Mucosa of descending colon (tissue), 3 donors: Measurements from ENCODE around the gene FSIP2. TPM values are rescaled to one million over a fixed set of nuclear protein-coding genes. Genes with fewer than 3 reads are reported as not detected.
"Not testable (repeated sequence)": the region's sequence is repeated elsewhere in the genome, so short reads cannot be mapped to it uniquely, and the experiment has no call there.

Experiments
- ATAC-seq: fragments of 200-7000 bp; cut with Tn5 transposase; one replicate; pipeline ENCODE4 v1.9.1; 2020; ENCODE audit warnings: mild to moderate bottlenecking, moderate library complexity
- DNase-seq, 3 donors: peaks; one replicate each; pipeline ENCODE4 v3.0.0-alpha.2; 2020
- H3K36me3 ChIP-seq: fragments of 200-600 bp; one replicate; pipeline ENCODE4 v1.8.0; 2021; ENCODE audit warnings: low read depth, mild to moderate bottlenecking
- H3K4me1 ChIP-seq: fragments of 200-600 bp; one replicate; pipeline ENCODE4 v1.8.0; 2021; ENCODE audit warnings: low read depth, mild to moderate bottlenecking
- H3K4me3 ChIP-seq: fragments of 200-600 bp; one replicate; pipeline ENCODE4 v1.8.0; 2021; ENCODE audit warnings: mild to moderate bottlenecking
- H3K9me3 ChIP-seq: fragments of 200-600 bp; one replicate; pipeline ENCODE4 v1.8.0; 2021; ENCODE audit warnings: mild to moderate bottlenecking
- intact Hi-C, 2 donors: fragments of 100-400 bp; cut with DNase I in 1 of 2; cut with micrococcal nuclease in 1 of 2; formaldehyde crosslinking; loops; one replicate each; pipeline versions ENCODE4 v1.11.0 to v1.11.1; 2022; cut with DNase I, micrococcal nuclease
- total RNA-seq, 3 donors: library from RNA; stranded (reverse); fragmentation: NEBNext Ultra II Directional in 2 of 3; extraction: Animal tissue kit (Norgen Biotek cat#: 25700) in 2 of 3; gene quantifications; one replicate each; pipeline versions ENCODE4 v1.2.1 to v1.2.4, GENCODE V29; 2021 to 2023
- TF ChIP-seq, protein P1 (sequence below): fragments of 200-600 bp; IDR thresholded peaks from one replicate; pipeline ENCODE4 v1.8.0; 2022; ENCODE audit warnings: antibody characterized with exemption, mild to moderate bottlenecking
- donor health status: DM: no; HTN: no; CAD: no; lungs with moderate emphysema.
- donor health status: DM: no; HTN: no; CAD: no.
- donor health status: DM: no; HTN: yes; CAD: no.

The FSIP2 gene
- total RNA-seq, 3 donors from 2014 or later = 6.7 to 22.1 (median 8.3) TPM

DNA sequence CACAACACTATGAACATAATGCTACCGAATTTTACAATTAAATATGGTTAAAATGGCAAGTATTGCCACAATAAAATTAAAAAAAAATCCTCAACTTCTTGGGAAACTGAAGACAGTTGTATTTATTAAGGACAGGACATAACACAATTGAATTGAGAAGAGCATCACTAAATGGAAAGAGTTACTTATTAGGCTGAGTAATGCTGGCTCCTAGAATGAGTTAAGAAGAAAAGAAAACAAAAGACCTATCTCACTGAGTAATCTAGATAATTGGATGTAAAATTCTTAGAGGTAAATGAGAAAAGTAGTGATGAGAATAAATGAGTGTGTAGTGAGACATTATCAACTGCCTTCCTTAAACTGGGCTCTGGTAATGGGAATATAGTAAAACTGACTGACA lies 121.7 kb downstream of the FSIP2 start:
- H3K4me3 ChIP-seq = no peak overlapping the region
- ATAC-seq (no peak), DNase-seq (no peak)
- H3K9me3 ChIP-seq = no peaks in the 10 kb centered on the region
- no peaks in the 10 kb centered on the region for H3K36me3 ChIP-seq
- no peaks in the 10 kb centered on the region for H3K4me1 ChIP-seq
- intact Hi-C loops = no loop called here
- TF ChIP-seq, protein P1, sequence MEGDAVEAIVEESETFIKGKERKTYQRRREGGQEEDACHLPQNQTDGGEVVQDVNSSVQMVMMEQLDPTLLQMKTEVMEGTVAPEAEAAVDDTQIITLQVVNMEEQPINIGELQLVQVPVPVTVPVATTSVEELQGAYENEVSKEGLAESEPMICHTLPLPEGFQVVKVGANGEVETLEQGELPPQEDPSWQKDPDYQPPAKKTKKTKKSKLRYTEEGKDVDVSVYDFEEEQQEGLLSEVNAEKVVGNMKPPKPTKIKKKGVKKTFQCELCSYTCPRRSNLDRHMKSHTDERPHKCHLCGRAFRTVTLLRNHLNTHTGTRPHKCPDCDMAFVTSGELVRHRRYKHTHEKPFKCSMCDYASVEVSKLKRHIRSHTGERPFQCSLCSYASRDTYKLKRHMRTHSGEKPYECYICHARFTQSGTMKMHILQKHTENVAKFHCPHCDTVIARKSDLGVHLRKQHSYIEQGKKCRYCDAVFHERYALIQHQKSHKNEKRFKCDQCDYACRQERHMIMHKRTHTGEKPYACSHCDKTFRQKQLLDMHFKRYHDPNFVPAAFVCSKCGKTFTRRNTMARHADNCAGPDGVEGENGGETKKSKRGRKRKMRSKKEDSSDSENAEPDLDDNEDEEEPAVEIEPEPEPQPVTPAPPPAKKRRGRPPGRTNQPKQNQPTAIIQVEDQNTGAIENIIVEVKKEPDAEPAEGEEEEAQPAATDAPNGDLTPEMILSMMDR = no peak

DNA sequence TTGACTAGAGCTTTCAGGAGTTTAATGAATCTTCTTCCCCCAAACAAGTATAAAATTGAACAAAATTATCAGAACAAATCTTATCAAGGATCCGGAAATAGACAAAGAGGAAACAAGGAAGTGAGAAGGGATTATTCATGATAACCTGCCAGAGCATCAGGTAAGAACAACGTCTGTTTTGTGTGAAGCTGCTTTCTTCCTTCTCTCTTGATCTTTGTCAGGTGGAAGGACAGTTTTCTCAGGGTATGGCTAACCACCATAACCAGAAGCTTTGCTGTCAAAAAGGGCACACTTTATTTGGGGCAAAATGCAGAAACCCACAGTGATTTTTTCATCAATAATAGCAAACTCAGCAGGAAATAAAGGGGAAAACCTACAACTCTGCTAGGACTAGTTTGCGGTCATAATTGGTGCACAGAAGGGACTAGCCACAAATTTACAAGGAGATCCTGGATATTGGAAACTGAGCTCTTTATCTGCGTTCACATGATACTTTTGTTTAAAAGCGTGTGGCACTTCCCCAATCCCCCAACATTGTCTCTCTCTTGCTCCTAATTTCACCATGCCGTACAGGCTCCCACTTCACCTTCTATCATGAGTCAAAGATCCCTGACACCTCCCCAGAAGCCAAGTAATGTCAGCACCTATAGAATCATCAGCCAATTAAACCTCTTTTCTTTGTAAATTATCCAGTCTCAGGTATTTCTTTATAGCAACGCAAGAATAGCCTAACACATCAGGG lies 124.2 kb downstream of the FSIP2 start:
- Histone ChIP-seq H3K4me1 (no peaks in the 10 kb centered on the region), H3K4me3 (no peak overlapping the region), H3K36me3 (no peaks in the 10 kb centered on the region), H3K9me3 (no peaks in the 10 kb centered on the region)
- ATAC-seq = no peak
- intact Hi-C loops = no loop called here
- no peak for DNase-seq
- TF ChIP-seq, protein P1 = no peak

DNA sequence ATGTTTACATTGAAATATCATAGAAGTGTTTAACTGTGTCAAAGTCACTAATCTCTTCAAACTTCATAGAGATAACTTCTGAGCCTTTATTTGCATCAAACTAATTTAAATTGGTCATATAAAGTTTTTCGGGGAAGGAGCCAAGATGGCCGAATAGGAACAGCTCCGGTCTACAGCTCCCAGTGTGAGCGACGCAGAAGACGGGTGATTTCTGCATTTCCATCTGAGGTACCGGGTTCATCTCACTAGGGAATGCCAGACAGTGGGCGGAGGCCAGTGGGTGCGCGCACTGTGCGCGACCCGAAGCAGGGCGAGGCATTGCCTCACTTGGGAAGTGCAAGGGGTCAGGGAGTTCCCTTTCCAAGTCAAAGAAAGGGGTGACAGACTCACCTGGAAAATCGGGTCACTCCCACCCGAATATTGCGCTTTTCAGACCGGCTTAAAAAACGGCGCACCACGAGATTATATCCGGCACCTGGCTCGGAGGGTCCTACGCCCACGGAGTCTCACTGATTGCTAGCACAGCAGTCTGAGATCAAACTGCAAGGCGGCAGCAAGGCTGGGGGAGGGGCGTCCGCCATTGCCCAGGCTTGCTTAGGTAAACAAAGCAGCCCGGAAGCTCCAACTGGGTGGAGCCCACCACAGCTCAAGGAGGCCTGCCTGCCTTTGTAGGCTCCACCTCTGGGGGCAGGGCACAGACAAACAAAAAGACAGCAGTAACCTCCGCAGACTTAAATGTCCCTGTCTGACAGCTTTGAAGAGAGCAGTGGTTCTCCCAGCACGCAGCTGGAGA lies 126.1 kb downstream of the FSIP2 start:
- intact Hi-C loops, H3K36me3 ChIP-seq, H3K4me1 ChIP-seq, H3K4me3 ChIP-seq, H3K9me3 ChIP-seq, DNase-seq, ATAC-seq: not testable (repeated sequence)

DNA sequence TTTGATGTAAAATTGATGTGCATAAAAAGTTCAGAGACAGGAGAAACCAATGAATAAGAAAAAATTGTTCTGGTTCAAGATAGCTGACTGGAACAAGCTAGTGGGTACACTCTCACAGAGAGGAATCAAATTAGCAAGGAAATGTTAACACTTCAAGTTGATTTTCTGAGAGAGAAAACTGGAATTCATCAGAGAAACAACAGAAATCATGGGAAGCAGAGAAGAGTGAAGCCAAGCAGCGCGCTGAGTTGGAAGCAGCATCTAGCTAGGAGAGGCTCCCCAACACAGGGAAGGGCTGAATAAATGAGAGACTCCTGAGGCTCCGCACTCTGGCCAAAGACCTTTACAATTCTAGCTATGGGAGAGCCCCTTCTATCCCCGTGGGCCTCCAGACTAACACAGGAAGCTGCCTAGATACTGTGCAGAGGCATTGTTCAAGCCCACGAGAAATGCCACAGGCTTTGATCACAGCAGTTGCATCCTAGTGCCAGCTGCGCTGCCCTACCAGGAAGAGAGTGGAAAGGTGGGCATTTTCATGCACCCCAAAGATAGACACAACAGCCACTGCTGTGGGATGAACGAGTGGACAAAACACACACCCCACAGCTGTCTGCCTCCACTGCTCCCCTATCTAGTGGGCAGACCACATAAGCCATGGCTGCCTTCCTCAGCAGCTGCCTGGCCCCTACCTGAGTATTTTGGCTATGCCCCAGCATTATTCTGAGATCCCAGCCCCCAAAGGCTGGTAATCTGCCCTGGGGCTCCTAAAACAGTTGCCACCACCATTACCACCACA lies 136.7 kb downstream of the FSIP2 start:
- Histone ChIP-seq H3K36me3 (no peaks in the 10 kb centered on the region), H3K4me1 (no peaks in the 10 kb centered on the region), H3K9me3 (no peaks in the 10 kb centered on the region), H3K4me3 (no peak overlapping the region)
- TF ChIP-seq, protein P1 = no peak
- intact Hi-C loops = no loop called here
- ATAC-seq = no peak
- DNase-seq = no peak

DNA sequence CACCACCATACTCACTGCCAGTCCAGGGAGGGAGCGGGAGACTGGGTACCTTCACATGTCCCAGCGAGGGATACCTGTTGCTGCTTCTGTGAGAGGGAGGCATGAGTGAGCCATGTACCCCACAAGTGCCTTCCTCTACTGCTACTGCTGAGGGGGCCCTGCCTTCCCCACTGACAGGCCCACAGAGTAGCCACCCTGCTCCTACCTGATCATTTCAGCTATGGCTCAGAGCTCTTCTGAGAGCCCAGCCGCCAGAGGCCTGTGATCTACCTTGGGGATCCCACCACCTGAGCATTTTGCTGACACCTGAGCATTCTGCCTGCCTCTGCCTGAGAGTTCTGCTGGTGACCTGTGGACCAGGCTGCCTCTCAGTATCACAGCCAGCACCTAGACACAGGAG lies 137.6 kb downstream of the FSIP2 start:
- ATAC-seq = no peak
- TF ChIP-seq, protein P1 = no peak
- intact Hi-C loops = no loop called here
- no peak for DNase-seq
- no peak overlapping the region for H3K4me3 ChIP-seq
- H3K36me3 ChIP-seq = no peaks in the 10 kb centered on the region
- H3K9me3 ChIP-seq = no peaks in the 10 kb centered on the region
- H3K4me1 ChIP-seq = no peaks in the 10 kb centered on the region

DNA sequence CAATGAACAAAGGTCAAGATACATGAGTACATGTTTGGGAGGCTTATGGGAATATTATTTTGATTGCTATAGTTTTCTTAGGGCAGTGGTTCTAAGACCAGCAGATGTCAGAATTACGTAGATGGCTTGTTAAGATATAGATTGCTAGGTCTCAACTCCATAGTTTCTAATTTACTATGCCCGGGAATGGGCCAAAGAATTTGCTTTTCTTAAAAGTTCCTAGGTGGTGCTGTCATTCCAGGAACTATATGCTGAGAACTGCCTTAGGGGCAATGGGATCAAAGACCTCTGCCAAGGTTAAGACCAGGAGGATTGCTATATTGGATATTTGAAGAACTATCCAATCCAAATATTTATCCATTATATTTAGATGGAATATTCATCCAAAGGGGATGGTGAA lies 141.8 kb downstream of the FSIP2 start:
- Histone ChIP-seq H3K4me3 (no peak overlapping the region), H3K36me3 (no peaks in the 10 kb centered on the region), H3K4me1 (no peaks in the 10 kb centered on the region), H3K9me3 (no peaks in the 10 kb centered on the region)
- intact Hi-C loops = no loop called here
- DNase-seq (no peak), ATAC-seq (no peak)
- TF ChIP-seq, protein P1 = no peak
